B cell (primary cell): ENCODE results near the gene ZFC3H1. TPM values are rescaled to one million over a fixed set of nuclear protein-coding genes. Genes with fewer than 3 reads are reported as not detected.
A peak's percentile ranks its signal among the peaks of the same experiment; 100 is the strongest.

ENCODE experiments used
- ATAC-seq: fragments of 200-7000 bp; cut with Tn5 transposase; one replicate; pipeline ENCODE4 v1.10.0; 2021; ENCODE audit warnings: low read depth, mild to moderate bottlenecking, moderate number of reproducible peaks, moderate library complexity
- CTCF ChIA-PET: fragments of 350-600 bp; sonication (Branson Sonifier 250); formaldehyde crosslinking; loops from one replicate; lab custom pipeline; 2021; ENCODE audit warnings: antibody characterized with exemption, inconsistent platforms; lab: Charles Lee
- POLR2A ChIA-PET: fragments of 350-600 bp; sonication (Branson Sonifier 250); formaldehyde crosslinking; loops from one replicate; lab custom pipeline; 2021; ENCODE audit warnings: antibody characterized with exemption; lab: Charles Lee
- DNase-seq: peaks from one replicate; pipeline ENCODE4 v3.0.0; 2013
- H2AFZ ChIP-seq: 2 replicates; pipeline ENCODE4 v1.6.1; 2012; ENCODE audit warnings: mild to moderate bottlenecking, low read depth, low read length; ENCODE audit not compliant: insufficient read depth, poor library complexity, severe bottlenecking
- H3K27ac ChIP-seq, 2 donors: 1 replicate in 1 of 2; 2 replicates in 1 of 2; pipeline ENCODE4 v1.5.1; 2012 to 2013; ENCODE audit warnings: low read length in 2 of 2, mild to moderate bottlenecking in 2 of 2, moderate library complexity in 1 of 2
- H3K27me3 ChIP-seq, 4 experiments: fragments of 200-600 bp in 1 of 4; sonication (generic) in 1 of 4; replicated peaks in 1 of 4; 1 replicate in 2 of 4; 2 replicates in 2 of 4; pipeline versions ENCODE4 v1.6.1 to v1.7.0; 2013 to 2016; ENCODE audit warnings: low read length in 3 of 4, mild to moderate bottlenecking in 2 of 4, mixed read lengths in 1 of 4, moderate library complexity in 1 of 4; ENCODE audit not compliant: insufficient read depth in 4 of 4, control insufficient read depth in 3 of 4; ENCODE audit errors: control extremely low read depth in 1 of 4
- H3K36me3 ChIP-seq, 2 experiments: replicated peaks in 1 of 2; 1 replicate in 1 of 2; 2 replicates in 1 of 2; pipeline versions ENCODE4 v1.6.1 to v1.7.1; 2013; ENCODE audit warnings: low read length in 1 of 2; ENCODE audit not compliant: insufficient read depth in 2 of 2, control insufficient read depth in 1 of 2; ENCODE audit errors: control extremely low read depth in 1 of 2, extremely low read depth in 1 of 2
- H3K4me1 ChIP-seq, 2 donors: fragments of 200-600 bp in 1 of 2; sonication (generic) in 1 of 2; 1 replicate in 1 of 2; 2 replicates in 1 of 2; pipeline versions ENCODE4 v1.5.1 to v1.6.1; 2013 to 2017; ENCODE audit warnings: low read length in 2 of 2; ENCODE audit not compliant: control insufficient read depth in 2 of 2, insufficient read depth in 2 of 2
- H3K4me2 ChIP-seq: replicated peaks from 2 replicates; pipeline ENCODE3; 2012; ENCODE audit warnings: mild to moderate bottlenecking, low read depth, low read length; ENCODE audit not compliant: poor library complexity, severe bottlenecking
- H3K4me3 ChIP-seq, 5 experiments: fragments of 200-600 bp in 1 of 5; sonication (generic) in 1 of 5; 1 replicate in 3 of 5; 2 replicates in 2 of 5; pipeline versions ENCODE4 v1.5.1 to v1.7.0; 2011 to 2016; ENCODE audit warnings: low read length in 4 of 5, mild to moderate bottlenecking in 4 of 5, low read depth in 2 of 5, control low read depth in 1 of 5, moderate library complexity in 1 of 5; ENCODE audit not compliant: insufficient read depth in 1 of 5; ENCODE audit errors: control extremely low read depth in 1 of 5, extremely low read depth in 1 of 5
- H3K79me2 ChIP-seq: fragments of 200-600 bp; sonication (generic); one replicate; pipeline ENCODE4 v1.6.0; 2016; ENCODE audit warnings: low read length; ENCODE audit not compliant: control insufficient read depth, insufficient read depth
- H3K9ac ChIP-seq: fragments of 200-600 bp; sonication (generic); 2 replicates; pipeline ENCODE4 v1.6.1; 2017; ENCODE audit warnings: mild to moderate bottlenecking, low read length, moderate library complexity
- H3K9me3 ChIP-seq, 3 donors: one replicate each; pipeline versions ENCODE4 v1.6.1 to v1.7.1; 2013; ENCODE audit warnings: low read length in 2 of 3; ENCODE audit not compliant: control insufficient read depth in 2 of 3, insufficient read depth in 1 of 3; ENCODE audit errors: control extremely low read depth in 1 of 3
- H4K20me1 ChIP-seq: 2 replicates; pipeline ENCODE4 v1.6.0; 2012; ENCODE audit warnings: mild to moderate bottlenecking, low read length; ENCODE audit not compliant: insufficient read depth, control insufficient read depth, poor library complexity, severe bottlenecking
- H3K27ac Mint-ChIP-seq: one replicate; pipeline ENCODE4 v1.8.0; 2021; ENCODE audit warnings: mixed read lengths
- H3K27me3 Mint-ChIP-seq: one replicate; pipeline ENCODE4 v1.8.0; 2021; ENCODE audit warnings: mixed read lengths
- H3K4me1 Mint-ChIP-seq: one replicate; pipeline ENCODE4 v1.8.0; 2021; ENCODE audit warnings: mixed read lengths
- H3K4me3 Mint-ChIP-seq: one replicate; pipeline ENCODE4 v1.8.0; 2021; ENCODE audit warnings: mixed read lengths
- H3K9me3 Mint-ChIP-seq: one replicate; pipeline ENCODE4 v1.8.0; 2022; ENCODE audit warnings: mixed read lengths; ENCODE audit not compliant: insufficient read depth
- CTCF ChIP-seq: fragments of 200-600 bp; IDR thresholded peaks from one replicate; pipeline ENCODE4 v1.8.0; 2022; ENCODE audit warnings: antibody characterized with exemption, mild to moderate bottlenecking
- EZH2 ChIP-seq: IDR thresholded peaks from 2 replicates; pipeline ENCODE4 v1.6.1; 2012; ENCODE audit warnings: borderline replicate concordance, low read depth, mild to moderate bottlenecking, moderate library complexity, low read length; ENCODE audit not compliant: insufficient read depth, poor library complexity, severe bottlenecking
- WGBS: methylation state at CpG from one replicate; pipeline ENCODE4 v1.1.5; 2013; ENCODE audit warnings: missing lambda C conversion rate; ENCODE audit not compliant: insufficient coverage; 5-methylcytosine and 5-hydroxymethylcytosine counted together
- intact Hi-C: fragments of 100-400 bp; cut with micrococcal nuclease; formaldehyde crosslinking; loops from one replicate; pipeline ENCODE4 v1.10.0; 2022
- polyA plus RNA-seq: library from polyadenylated mRNA; depleted of rRNA; stranded (reverse); fragments of >200 nt; gene quantifications from 2 replicates; pipeline ENCODE4 v1.2.3, GENCODE V29; 2012
- total RNA-seq, 2 donors: library from RNA; stranded (reverse); fragments of 120-200 nt in 1 of 2; gene quantifications; 1 replicate in 1 of 2; 2 replicates in 1 of 2; pipeline versions ENCODE4 v1.2.3 to v1.2.4, GENCODE V29; 2013 to 2022

The ZFC3H1 gene
- total and polyA plus RNA-seq, 2 donors (not counting 1 experiment from before 2014, with no cell fraction given) = 55.9 to 141 TPM

DNA sequence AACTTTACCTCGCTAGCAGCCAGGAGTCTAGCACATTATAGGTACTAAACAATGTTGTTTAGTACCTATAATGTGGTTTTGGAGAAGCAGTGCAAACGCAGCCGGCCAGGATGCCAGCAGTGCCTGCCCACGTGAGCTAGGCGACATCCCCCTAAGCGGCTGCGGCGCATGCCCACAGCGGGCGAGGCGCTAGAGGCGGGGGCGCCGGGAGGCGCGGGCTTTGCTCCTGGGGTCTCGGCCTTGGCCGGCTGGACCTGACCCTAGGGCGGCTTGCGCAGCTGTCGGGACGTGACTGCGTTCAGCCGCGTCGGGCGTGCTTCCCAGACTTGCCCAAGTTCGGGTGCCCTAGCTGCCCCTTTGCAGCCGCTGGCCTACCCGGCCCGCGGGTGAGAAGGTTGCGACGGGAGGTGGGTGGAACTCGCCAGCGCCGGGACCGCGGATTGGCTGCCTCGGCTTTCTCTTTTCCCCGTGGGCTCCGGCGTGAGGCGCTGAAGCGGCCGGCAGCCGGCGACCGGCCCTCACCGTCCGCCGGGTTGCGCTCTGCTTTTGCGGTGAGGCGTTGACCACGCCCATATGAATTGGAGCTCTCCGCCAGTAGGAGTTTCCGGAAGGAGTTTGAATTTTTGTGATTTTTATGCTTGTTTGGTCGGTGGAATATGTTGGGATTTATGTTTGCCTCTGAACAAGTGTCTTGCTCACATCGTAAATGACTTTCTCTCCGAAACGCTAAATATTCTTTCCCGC, 22.4 kb upstream of the ZFC3H1 start, which contains the start of gene TMEM19:
TMEM19 (plus strand) TSS at position 169 of the 744 bp plus-strand sequence. CDS start 599 bp downstream, outside the sequence.
- ChIA-PET POLR2A (interaction anchor here (0.6 to 5.7 kb wide), 6 partner anchors 9 to 69 kb away, joined by 3 to 95 read pairs (median 5); partner anchors contain the start of genes RAB21, THAP2 and ZFC3H1), CTCF (interaction anchor here (0.6 to 6.1 kb wide), 17 partner anchors 9 to 74 kb away, joined by 3 to 68 read pairs (median 6); partner anchors contain the start of genes RAB21, THAP2 and ZFC3H1)
- WGBS = under 1% methylated on average over 56 of the region's 63 CpGs
- H3K36me3 ChIP-seq = peaks cover 1 to 6% of the 10 kb centered on the region in 2 experiments
- Mint-ChIP-seq H3K4me1 (peaks cover 49% of the 10 kb centered on the region), H3K4me3 (peak within 1 kb of the TSS; percentile 97), H3K27me3 (no peaks in the 10 kb centered on the region), H3K9me3 (no peaks in the 10 kb centered on the region), H3K27ac (peak within 1 kb of the TSS; percentile 96)
- H3K9me3 ChIP-seq = no peaks in the 10 kb centered on the region
- ATAC-seq (peak; percentile 91), DNase-seq (peak; percentile 94)
- intact Hi-C loops = loop anchor here (1.0 to 5.0 kb wide), 5 partner anchors 8 to 1949 kb away; partner anchors contain the start of genes RAB21, RAB3IP, TBC1D15 and THAP2
- peak within 1 kb of the TSS; percentile 70 to 99 (median 81) for H3K4me3 ChIP-seq
- TF ChIP-seq CTCF (no peak), EZH2 (no peak)
- no peaks in the 10 kb centered on the region for H3K27me3 ChIP-seq
- peaks cover 53 to 54% of the 10 kb centered on the region in 2 donors for H3K4me1 ChIP-seq
- no peaks in the 10 kb centered on the region for H4K20me1 ChIP-seq
- peak within 1 kb of the TSS; percentile 86 for H3K4me2 ChIP-seq
- H3K27ac ChIP-seq = peak within 1 kb of the TSS; percentile 83 to 95
- H2AFZ ChIP-seq = peak within 1 kb of the TSS; percentile 80
- H3K79me2 ChIP-seq = peaks cover 67% of the 10 kb centered on the region
- H3K9ac ChIP-seq = peak within 1 kb of the TSS; percentile 68
